ENCODE results near the gene HTT. TPM values are rescaled to one million over a fixed set of nuclear protein-coding genes. Genes with fewer than 3 reads are reported as not detected.

The HTT gene
- total RNA-seq, 4 donors from 2014 or later, result 50.1 to 192 (median 81.0) TPM

DNA sequence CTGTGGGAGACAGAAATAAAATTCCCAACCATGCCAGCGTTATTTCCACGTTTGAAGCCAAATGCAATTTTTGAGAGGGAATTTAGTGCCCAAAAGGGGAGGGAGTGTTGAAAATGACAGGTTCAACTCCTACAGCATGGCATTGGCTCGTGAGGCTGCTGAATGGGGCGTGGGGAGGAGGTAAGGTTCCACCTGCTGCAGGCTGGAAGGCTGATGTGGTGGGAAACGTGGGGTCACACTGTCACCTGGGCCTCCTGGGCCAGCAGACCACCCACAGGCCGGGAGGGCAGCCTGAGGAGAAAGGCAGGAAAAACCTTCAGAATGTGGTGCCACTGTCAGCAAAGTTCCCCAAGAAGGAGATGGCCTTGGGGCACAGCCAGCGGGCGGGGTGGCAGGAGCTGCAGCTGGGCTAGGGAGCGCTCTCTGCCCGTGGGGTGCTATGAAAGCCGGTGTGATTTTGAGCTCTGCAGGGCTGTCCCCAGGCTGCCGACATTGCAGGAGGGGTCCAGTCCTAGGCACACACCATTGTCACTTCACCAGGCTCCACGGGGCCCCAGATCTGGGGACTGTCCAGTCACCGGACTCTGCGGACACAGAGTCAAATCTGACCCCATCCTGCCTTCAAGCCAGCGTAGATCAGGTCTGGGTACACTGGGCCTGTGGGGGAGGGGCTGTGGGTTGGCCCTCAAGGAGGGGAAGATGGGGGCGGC is 194.1 kb downstream of the HTT start:
- peak in 1 of 2 donors; percentile 69 for DNase-seq (ENCODE audit: low spot score in 2 of 2)
- Histone ChIP-seq H3K36me3 (no peaks in the 10 kb centered on the region), H3K27ac (no peak overlapping the region), H3K9me3 (no peaks in the 10 kb centered on the region), H3K4me3 (no peak overlapping the region), H3K4me1 (no peaks in the 10 kb centered on the region), H3K27me3 (peaks cover 2% of the 10 kb centered on the region)
- TF ChIP-seq POLR2A (IDR thresholded peaks at IDR 0.05) (no peak), POLR2AphosphoS5 (IDR thresholded peaks at IDR 0.05) (no peak), EP300 (IDR thresholded peaks at IDR 0.05) (no peak)
- TF ChIP-seq, protein P1, sequence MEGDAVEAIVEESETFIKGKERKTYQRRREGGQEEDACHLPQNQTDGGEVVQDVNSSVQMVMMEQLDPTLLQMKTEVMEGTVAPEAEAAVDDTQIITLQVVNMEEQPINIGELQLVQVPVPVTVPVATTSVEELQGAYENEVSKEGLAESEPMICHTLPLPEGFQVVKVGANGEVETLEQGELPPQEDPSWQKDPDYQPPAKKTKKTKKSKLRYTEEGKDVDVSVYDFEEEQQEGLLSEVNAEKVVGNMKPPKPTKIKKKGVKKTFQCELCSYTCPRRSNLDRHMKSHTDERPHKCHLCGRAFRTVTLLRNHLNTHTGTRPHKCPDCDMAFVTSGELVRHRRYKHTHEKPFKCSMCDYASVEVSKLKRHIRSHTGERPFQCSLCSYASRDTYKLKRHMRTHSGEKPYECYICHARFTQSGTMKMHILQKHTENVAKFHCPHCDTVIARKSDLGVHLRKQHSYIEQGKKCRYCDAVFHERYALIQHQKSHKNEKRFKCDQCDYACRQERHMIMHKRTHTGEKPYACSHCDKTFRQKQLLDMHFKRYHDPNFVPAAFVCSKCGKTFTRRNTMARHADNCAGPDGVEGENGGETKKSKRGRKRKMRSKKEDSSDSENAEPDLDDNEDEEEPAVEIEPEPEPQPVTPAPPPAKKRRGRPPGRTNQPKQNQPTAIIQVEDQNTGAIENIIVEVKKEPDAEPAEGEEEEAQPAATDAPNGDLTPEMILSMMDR (IDR thresholded peaks at IDR 0.05), result no peak
- WGBS, result 58% methylated on average over 10 of the region's 17 CpGs

DNA sequence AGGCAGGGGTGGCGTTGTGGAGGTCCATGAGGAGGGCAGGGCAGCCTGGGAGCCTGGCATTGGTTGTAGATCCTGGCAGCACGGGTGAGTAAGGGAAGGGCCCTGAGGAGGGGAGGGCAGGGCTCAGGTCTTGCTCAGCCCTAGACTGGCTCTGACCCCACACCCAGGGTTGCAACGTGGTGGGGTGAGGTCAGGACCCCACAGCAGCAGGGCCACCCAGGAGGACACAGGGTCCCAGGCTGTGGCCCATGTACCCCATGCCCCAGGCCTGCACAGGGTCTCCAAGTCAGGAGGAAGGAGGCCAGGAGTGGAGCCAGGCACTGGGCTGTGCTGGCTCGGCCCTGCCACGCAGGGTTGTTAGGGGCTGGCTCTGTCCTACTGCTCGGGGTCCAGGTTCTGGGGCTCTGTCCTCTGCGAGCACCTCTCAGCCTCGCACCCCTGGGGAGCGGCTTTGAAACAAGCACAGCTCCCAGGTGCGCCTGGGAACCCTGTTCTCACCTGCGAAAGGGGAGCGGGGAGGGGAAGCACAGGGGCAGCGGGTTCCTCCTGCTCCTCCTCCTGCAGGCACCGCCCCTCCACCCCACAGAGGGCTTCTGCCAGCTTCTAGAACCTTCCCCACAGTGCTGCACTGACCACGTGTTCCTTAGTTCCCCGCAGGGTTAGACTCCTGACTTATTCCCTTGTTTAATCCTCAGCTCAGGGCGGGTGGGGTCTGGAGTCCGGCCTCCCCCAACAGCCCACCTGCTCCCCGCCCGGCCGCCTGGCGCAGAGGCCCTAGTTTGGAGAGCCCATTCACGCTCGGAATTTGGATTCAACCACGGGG is 194.8 kb downstream of the HTT start:
- TF ChIP-seq POLR2AphosphoS5 (IDR thresholded peaks at IDR 0.05) (no peak), POLR2A (IDR thresholded peaks at IDR 0.05) (no peak), EP300 (IDR thresholded peaks at IDR 0.05) (no peak)
- TF ChIP-seq, protein P1 (IDR thresholded peaks at IDR 0.05), result no peak
- DNase-seq (ENCODE audit: low spot score in 2 of 2), result peak in 1 of 2 donors; percentile 72

DNA sequence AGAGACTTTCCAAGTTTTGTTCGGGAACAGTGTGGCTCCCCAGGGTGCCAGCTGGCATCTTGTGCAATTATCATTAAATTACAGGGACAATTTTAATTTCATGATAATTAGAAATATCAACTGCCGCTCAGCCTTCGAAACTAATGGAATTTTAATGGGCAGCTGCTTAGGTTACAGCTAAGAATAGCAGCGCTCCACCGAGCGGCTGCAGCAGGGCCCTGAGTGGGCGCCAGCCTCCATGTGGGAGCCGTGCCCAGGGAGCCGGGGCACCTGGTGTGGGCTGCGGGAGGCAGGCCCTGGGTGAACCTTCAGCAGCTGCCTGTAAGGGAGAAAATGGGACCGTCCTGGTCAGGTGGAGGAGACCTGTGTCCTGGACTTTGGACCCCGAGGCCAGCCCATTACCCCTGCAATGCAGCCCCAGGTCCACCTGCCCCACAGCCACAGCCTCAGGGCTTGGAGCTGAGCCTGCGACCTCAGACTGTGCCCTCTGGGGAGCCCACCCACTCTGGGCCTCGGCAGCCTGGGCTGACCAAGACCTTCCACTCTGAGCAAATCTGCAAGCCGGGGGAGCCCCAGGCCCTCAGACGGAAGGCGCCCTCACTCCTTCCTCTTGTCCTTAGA is 195.6 kb downstream of the HTT start:
- no peaks in the 10 kb centered on the region for H3K4me1 ChIP-seq
- no peak overlapping the region for H3K4me3 ChIP-seq
- TF ChIP-seq EP300 (IDR thresholded peaks at IDR 0.05), result no peak
- TF ChIP-seq POLR2A (IDR thresholded peaks at IDR 0.05), result no peak
- no peak for TF ChIP-seq POLR2AphosphoS5 (IDR thresholded peaks at IDR 0.05)
- TF ChIP-seq, protein P1 (IDR thresholded peaks at IDR 0.05), result no peak
- peak in 1 of 2 donors; percentile 53 for DNase-seq (ENCODE audit: low spot score in 2 of 2)
- no peak overlapping the region for H3K27ac ChIP-seq
- no peaks in the 10 kb centered on the region for H3K36me3 ChIP-seq
- peaks cover 2% of the 10 kb centered on the region for H3K27me3 ChIP-seq
- no peaks in the 10 kb centered on the region for H3K9me3 ChIP-seq
- WGBS, result 51% methylated on average over 16 of the region's 17 CpGs

More for the DNA sequence above, 194.8 kb downstream of the HTT start:
- no peak overlapping the region for H3K4me3 ChIP-seq
- 68% methylated on average over 17 of the region's 25 CpGs for whole genome bisulfite sequencing
- H3K27me3 ChIP-seq, result peaks cover 2% of the 10 kb centered on the region
- H3K36me3 ChIP-seq, result no peaks in the 10 kb centered on the region
- H3K9me3 ChIP-seq, result no peaks in the 10 kb centered on the region
- H3K27ac ChIP-seq, result no peak overlapping the region
- H3K4me1 ChIP-seq, result no peaks in the 10 kb centered on the region

DNA sequence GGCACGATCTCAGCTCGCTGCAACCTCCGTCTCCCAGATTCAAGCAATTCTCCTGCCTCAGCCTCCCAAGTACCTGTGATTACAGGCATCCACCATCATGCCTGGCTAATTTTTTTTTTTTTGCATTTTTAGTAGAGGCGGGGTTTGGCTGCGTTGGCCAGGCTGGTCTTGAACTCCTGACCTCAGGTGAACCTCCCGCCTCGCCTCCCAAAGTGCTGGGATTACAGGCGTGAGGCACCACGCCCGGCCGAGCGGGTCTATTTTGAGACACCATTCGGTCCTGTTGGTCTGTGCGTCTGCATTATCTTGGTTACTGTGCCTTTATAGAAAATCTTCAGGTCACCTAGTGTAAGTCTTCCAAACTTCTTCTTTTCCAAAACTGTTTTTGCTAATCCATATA is 196.7 kb downstream of the HTT start:
- Histone ChIP-seq H3K4me1 (no peaks in the 10 kb centered on the region), H3K27me3 (peaks cover under 1% of the 10 kb centered on the region), H3K36me3 (no peaks in the 10 kb centered on the region), H3K9me3 (no peaks in the 10 kb centered on the region), H3K4me3 (no peak overlapping the region), H3K27ac (no peak overlapping the region)
- 82% methylated on average over 14 of the region's 14 CpGs for WGBS
- DNase-seq (ENCODE audit: low spot score in 2 of 2), result peak in 1 of 2 donors; percentile 69
- TF ChIP-seq, protein P1 (IDR thresholded peaks at IDR 0.05), result no peak
- TF ChIP-seq POLR2A (IDR thresholded peaks at IDR 0.05), result no peak
- TF ChIP-seq POLR2AphosphoS5 (IDR thresholded peaks at IDR 0.05), result no peak
- TF ChIP-seq EP300 (IDR thresholded peaks at IDR 0.05), result no peak

Measured in suprapubic skin (tissue), 4 donors.